ENCODE data around the gene MPHOSPH9. TPM values are rescaled to one million over a fixed set of nuclear protein-coding genes. Genes with fewer than 3 reads are reported as not detected.

Gene MPHOSPH9
- polyA plus RNA-seq, 1 donor (not counting 4 experiments of a cell fraction or from before 2014, with no cell fraction given), result 10.7 TPM

DNA sequence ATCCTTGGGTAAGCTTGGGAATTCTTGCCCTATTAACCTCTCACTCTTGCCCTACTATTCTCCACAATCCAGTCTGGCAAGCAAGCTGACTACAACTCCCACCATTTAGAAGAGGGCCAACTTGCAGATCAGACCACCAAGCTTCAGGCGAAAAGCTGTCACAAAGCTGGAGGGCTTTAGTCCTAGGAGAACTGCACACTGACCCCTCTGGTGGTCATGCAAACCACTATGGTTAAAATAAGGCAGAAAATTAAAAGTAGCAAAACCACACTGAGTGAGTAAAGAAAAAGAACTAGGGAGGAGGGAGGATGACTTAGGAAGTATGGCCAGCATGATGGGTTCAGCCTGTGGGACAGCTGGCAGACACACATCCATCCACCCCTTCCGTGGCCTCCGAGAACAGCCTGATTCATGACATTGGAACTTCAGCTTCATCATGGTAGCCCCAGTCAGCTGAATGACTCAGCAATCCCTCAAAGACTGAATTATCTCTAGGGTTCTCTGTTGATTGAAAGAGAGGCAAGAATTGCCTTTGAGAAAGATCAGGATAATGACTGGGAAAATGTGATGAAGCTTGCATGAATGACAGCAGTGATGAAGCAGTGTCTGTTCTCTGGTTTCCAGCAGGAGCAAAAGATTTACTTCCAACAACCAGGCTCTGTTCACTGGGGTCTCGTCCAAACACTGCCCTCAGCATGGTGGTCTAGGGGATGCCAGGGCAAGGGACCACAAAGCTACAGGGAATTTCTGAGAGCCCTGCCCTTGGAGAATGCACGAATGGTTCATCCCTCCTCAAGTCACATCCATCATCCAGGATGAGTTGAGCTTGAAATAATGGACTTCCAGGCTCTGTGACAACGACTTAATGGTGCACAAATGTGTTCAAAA lies 106.4 kb downstream of the MPHOSPH9 start:
- dilution Hi-C loops (cut with MboI; ENCODE audit: extremely low pct_ligation_motif_present, low sequenced_read_pairs), result no loop called here
- H3K36me3 ChIP-seq (ENCODE audit: control insufficient read depth in 2 of 2, extremely low read depth in 1 of 2, insufficient read depth in 2 of 2, low read length in 2 of 2), result no peaks in the 10 kb centered on the region
- no peaks in the 10 kb centered on the region for H3K79me2 ChIP-seq (ENCODE audit: control insufficient read depth, insufficient read depth, low read length)
- no peak overlapping the region for H3K4me3 ChIP-seq (ENCODE audit: control insufficient read depth in 2 of 3, extremely low read depth in 1 of 3, insufficient read depth in 2 of 3, low read depth in 1 of 3, low read length in 3 of 3)
- H3K9ac ChIP-seq (ENCODE audit: control insufficient read depth, extremely low read depth, insufficient read depth, low read length), result no peak overlapping the region
- no peaks in the 10 kb centered on the region for H3K9me3 ChIP-seq (ENCODE audit: control insufficient read depth, low read depth, low read length)
- H3K4me2 ChIP-seq (ENCODE audit: control insufficient read depth, extremely low read depth, insufficient read depth, low read depth, low read length), result peak overlapping the region; percentile 58
- H3K27ac ChIP-seq (ENCODE audit: control insufficient read depth, insufficient read depth, low read length), result peak overlapping the region; percentile 49
- TF ChIP-seq EZH2 (IDR thresholded peaks at IDR 0.05; ENCODE audit: low read length), result no peak
- TF ChIP-seq, protein P1, sequence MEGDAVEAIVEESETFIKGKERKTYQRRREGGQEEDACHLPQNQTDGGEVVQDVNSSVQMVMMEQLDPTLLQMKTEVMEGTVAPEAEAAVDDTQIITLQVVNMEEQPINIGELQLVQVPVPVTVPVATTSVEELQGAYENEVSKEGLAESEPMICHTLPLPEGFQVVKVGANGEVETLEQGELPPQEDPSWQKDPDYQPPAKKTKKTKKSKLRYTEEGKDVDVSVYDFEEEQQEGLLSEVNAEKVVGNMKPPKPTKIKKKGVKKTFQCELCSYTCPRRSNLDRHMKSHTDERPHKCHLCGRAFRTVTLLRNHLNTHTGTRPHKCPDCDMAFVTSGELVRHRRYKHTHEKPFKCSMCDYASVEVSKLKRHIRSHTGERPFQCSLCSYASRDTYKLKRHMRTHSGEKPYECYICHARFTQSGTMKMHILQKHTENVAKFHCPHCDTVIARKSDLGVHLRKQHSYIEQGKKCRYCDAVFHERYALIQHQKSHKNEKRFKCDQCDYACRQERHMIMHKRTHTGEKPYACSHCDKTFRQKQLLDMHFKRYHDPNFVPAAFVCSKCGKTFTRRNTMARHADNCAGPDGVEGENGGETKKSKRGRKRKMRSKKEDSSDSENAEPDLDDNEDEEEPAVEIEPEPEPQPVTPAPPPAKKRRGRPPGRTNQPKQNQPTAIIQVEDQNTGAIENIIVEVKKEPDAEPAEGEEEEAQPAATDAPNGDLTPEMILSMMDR (optimal IDR thresholded peaks at IDR 0.05 in 1 of 3, IDR thresholded peaks at IDR 0.05 in 1 of 3, conservative IDR thresholded peaks at IDR 0.05 in 1 of 3; ENCODE audit: extremely low read depth in 1 of 3, insufficient read depth in 2 of 3, low read length in 3 of 3), result peak in 1 of 3 experiments; percentile 8
- H3K9me1 ChIP-seq (ENCODE audit: control insufficient read depth, extremely low read depth, insufficient read depth, low read length), result no peaks in the 10 kb centered on the region
- no peaks in the 10 kb centered on the region for H4K20me1 ChIP-seq (ENCODE audit: control insufficient read depth, extremely low read depth, insufficient read depth, low read length)
- no peak overlapping the region for H2AFZ ChIP-seq (ENCODE audit: control insufficient read depth, low read length)
- DNase-seq (ENCODE audit: low read depth, low spot score) (peak; percentile 84), FAIRE-seq (peak; percentile 86)
- no peaks in the 10 kb centered on the region for H3K27me3 ChIP-seq (ENCODE audit: control insufficient read depth, extremely low read depth, insufficient read depth, low read length)
- peaks cover 31% of the 10 kb centered on the region for H3K4me1 ChIP-seq (ENCODE audit: control insufficient read depth, extremely low read depth, insufficient read depth, low read length)

DNA sequence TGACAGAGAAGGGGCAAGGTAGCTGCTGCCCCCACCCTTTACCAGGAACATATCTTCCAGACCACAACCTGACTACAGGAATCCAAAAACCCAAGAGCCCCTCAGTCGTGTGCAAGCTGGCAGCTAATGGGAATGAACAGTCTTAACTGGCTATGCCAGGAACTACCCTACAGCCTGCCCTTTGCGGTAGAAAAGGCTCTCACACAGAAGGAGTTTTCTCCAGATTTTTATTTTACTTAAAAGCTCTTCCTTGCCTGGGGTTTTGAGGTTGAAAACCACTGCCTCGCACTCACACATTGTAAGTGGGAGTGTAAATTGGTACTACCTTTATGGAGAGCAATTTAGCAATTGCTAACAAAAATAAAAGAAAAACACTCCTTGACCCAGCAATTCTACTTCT lies 110.3 kb downstream of the MPHOSPH9 start:
- dilution Hi-C loops (cut with MboI; ENCODE audit: extremely low pct_ligation_motif_present, low sequenced_read_pairs), result no loop called here
- DNase-seq (ENCODE audit: low read depth, low spot score), result no peak
- Histone ChIP-seq H3K4me1 (ENCODE audit: control insufficient read depth, extremely low read depth, insufficient read depth, low read length) (peaks cover 23% of the 10 kb centered on the region), H4K20me1 (ENCODE audit: control insufficient read depth, extremely low read depth, insufficient read depth, low read length) (no peaks in the 10 kb centered on the region), H3K9ac (ENCODE audit: control insufficient read depth, extremely low read depth, insufficient read depth, low read length) (no peak overlapping the region), H3K36me3 (ENCODE audit: control insufficient read depth in 2 of 2, extremely low read depth in 1 of 2, insufficient read depth in 2 of 2, low read length in 2 of 2) (no peaks in the 10 kb centered on the region), H3K27ac (ENCODE audit: control insufficient read depth, insufficient read depth, low read length) (no peak overlapping the region), H3K9me1 (ENCODE audit: control insufficient read depth, extremely low read depth, insufficient read depth, low read length) (peaks cover 4% of the 10 kb centered on the region), H3K9me3 (ENCODE audit: control insufficient read depth, low read depth, low read length) (no peaks in the 10 kb centered on the region), H3K79me2 (ENCODE audit: control insufficient read depth, insufficient read depth, low read length) (no peaks in the 10 kb centered on the region), H3K4me3 (ENCODE audit: control insufficient read depth in 2 of 3, extremely low read depth in 1 of 3, insufficient read depth in 2 of 3, low read depth in 1 of 3, low read length in 3 of 3) (no peak overlapping the region), H2AFZ (ENCODE audit: control insufficient read depth, low read length) (no peak overlapping the region), H3K4me2 (ENCODE audit: control insufficient read depth, extremely low read depth, insufficient read depth, low read depth, low read length) (no peak overlapping the region), H3K27me3 (ENCODE audit: control insufficient read depth, extremely low read depth, insufficient read depth, low read length) (no peaks in the 10 kb centered on the region)
- TF ChIP-seq EZH2 (IDR thresholded peaks at IDR 0.05; ENCODE audit: low read length), result no peak
- TF ChIP-seq, protein P1 (optimal IDR thresholded peaks at IDR 0.05 in 1 of 3, IDR thresholded peaks at IDR 0.05 in 1 of 3, conservative IDR thresholded peaks at IDR 0.05 in 1 of 3; ENCODE audit: extremely low read depth in 1 of 3, insufficient read depth in 2 of 3, low read length in 3 of 3), result no peak
- FAIRE-seq, result no peak
